Medulla oblongata (tissue), 1 donor: ENCODE measurements around the gene NIM1K.
"Not testable (repeated sequence)": the region's sequence is repeated elsewhere in the genome, so short reads cannot be mapped to it uniquely, and the experiment has no call there.

Source experiments
- DNase-seq: peaks from one replicate; pipeline ENCODE4 v3.0.0-alpha.2; 2015; ENCODE audit errors: extremely low spot score

The NIM1K gene

DNA sequence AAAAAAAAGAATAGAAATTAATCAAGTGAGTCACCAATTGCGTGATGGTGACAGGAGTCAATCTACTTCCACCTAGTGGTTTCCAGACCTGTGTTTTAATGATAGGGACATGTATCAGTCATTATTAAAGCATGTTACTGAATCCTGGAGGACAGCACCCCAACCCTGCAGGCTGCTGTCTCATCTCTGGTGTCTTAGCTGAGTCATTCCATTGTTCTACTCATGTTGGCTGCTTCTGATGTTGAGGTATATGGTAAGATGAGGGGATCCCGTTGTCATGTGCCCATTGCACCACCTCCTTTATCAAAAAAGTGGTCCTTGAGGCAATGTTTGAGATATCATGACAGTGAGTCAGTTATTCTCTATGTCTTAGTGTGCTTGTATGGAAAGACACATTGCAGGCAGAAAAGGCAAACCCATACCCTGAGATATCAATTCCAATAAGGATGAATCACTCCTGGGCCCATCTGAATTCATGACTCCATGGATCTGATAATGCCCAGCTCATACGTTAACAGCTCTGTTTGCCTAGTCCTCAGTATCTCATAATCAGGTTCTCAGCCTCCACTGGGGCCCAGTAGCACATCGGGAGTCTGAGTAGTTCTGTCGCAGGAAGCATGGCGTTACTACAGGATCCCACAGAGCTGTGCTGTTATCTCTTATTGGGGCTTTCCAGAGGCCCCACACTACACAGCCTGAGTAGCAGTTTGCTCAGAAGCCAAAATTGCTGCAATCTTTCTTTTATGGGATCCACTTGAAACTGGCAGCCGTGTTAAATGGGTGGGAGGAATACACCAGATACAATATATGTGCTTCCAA lies 90.0 kb downstream of the NIM1K start:
- no peak for DNase-seq

DNA sequence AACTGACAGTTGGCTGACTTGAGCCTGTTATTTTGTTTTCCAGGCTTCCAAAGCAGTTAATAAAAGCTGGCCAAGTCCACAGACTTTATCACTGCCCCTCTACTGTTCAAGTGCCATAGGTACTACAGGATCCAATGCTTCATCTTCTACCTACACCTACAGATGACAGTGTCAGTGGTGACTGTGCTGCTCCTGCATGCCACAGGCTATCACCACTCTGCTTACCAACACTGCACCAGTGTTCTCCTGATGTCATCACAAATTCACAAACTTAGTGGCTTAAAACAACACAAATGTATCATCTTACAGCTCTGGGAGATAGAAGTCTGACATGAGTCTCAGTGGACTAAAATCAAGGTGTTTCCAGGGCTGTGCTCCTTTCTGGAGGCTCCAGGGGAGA lies 94.6 kb downstream of the NIM1K start:
- no peak for DNase-seq

GRCh38 chr5:43287493-43287892 lies 95.5 kb downstream of the NIM1K start:
- no peak for DNase-seq

GRCh38 chr5:43288269-43288831 lies 96.3 kb downstream of the NIM1K start:
- DNase-seq, result no peak

DNA sequence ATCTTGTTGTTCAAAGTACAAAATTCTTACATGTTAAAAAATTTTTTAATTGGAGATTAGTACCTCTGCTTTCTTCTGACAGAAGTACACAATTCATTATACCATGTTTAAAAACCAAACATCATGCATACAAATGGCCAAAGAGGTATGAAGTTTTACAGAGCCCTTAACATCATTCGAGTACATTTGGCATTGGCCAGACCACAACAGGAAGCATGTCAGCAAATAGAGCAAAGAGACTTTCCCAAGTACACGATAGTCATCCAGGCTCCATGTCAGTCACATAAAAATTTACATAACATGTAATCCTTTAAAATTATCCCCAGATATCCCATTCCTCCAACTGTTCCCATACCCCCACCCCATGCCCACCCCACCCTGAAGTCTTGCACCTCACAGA lies 98.7 kb downstream of the NIM1K start:
- DNase-seq, result no peak

DNA sequence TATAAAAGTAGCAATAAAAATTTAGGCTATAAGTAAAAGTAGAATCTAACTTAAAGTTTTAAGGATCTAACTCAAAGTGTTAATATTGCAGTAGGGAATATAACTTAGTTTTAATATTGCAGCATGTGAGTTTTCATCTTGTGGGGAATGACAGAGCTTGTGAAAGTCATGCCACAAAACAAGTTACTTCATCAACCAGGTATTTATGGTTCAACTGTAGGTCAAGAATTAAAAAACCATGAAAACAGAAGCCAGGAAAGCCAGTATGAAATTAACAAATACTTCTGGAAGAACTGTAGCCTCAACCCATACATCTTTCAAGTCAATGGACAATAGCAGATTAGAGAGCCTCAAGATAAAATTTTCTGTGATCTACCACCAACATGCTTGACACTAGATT lies 102.2 kb downstream of the NIM1K start:
- no peak for DNase-seq

GRCh38 chr5:43295202-43295601 lies 103.2 kb downstream of the NIM1K start:
- no peak for DNase-seq

GRCh38 chr5:43296835-43297234 lies 104.8 kb downstream of the NIM1K start:
- no peak for DNase-seq

GRCh38 chr5:43298443-43298842 lies 106.4 kb downstream of the NIM1K start:
- no peak for DNase-seq

DNA sequence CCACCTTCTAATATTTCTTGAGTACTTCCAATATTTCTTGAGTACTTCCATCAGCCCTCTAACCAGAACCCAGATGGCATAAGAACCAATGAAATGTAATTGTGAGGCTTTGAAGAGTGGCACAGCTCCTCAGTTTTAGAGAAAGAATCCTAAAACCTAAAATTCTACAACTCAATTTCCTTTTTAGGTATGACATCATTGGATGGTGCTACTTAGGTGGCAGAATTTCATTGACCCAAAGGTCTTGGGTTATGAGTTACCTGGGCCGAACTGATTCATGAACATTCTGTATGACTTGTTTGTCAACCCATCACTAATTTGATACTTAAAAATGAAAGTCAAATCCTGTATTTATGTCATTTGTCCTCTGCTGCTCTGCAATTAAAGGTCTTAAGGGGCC lies 108.1 kb downstream of the NIM1K start:
- no peak for DNase-seq

GRCh38 chr5:43301653-43302091 lies 109.6 kb downstream of the NIM1K start:
- DNase-seq, result no peak

DNA sequence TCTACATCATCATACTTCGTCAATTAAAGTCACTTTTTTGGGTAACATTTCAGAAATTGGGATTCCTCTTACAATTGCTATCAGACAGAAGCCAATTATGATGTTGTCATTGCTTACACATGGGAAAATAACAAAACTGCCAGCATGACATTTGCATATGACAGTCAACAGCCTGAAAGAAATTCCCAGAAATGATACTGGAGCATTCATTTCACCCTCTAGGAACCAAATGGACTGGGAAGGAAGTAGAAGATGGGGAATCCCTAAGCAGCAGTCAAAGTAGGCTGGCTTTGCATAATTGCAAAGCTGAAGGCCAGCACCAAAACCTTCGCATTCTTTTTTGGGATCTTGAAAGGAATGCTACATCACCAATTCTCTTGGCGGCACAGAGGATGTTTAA lies 110.5 kb downstream of the NIM1K start:
- no peak for DNase-seq

GRCh38 chr5:43303242-43303641 lies 111.2 kb downstream of the NIM1K start:
- no peak for DNase-seq

- no peak for DNase-seq
These were observed 112.5 kb downstream of the NIM1K start for GRCh38 chr5:43304525-43304924.

GRCh38 chr5:43305948-43306565 lies 114.0 kb downstream of the NIM1K start:
- peak; percentile 85 for DNase-seq

GRCh38 chr5:43306954-43307353 lies 114.9 kb downstream of the NIM1K start:
- not testable (repeated sequence) for DNase-seq

GRCh38 chr5:43309122-43309521 lies 117.1 kb downstream of the NIM1K start:
- DNase-seq, result no peak

DNA sequence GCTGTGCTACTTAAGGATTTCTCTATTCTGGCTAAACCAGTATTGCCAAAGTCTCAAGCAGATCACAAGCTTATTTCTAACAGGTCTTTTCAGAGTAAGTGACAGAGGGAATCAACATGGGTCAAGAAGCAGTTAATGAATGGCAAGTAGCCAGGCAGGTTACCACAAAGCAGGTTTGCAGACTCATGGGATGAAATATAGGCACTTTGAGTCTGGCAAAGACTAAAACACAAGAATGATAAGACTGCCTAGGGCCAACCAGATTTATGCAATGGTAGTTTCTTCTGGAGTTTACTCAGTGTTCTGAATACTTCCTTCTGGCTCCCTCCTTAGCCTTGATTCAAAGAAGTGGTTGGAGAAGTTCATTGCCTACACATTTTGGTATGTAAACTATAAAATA lies 117.6 kb downstream of the NIM1K start:
- DNase-seq, result no peak

DNA sequence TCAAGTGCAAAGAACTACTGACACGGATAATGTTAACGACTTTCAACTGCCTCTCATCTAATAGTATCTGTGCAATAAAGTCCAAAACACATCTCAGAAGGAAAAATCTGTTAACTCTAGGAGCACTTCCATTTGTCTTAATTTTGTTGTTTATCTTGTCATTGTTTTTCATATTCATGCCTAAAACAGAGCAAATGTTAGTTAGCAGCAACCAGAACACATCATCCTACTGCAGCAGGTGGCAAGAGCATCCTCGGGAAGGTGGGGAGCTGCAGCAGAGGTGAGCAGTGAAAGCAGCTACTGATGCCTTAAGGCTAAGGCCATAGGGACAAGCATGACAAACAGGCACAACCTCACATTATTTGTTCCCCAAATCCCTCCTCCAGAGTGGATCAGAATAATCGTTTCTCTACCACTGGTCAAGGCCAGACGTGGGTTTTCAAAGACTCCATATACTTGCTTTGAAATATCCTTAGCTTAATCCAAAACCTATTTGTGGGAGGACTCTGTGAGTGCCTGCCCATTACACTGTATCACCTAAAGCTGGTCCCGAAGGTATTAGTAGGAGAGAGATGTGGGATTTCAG lies 120.1 kb downstream of the NIM1K start:
- DNase-seq, result no peak

DNA sequence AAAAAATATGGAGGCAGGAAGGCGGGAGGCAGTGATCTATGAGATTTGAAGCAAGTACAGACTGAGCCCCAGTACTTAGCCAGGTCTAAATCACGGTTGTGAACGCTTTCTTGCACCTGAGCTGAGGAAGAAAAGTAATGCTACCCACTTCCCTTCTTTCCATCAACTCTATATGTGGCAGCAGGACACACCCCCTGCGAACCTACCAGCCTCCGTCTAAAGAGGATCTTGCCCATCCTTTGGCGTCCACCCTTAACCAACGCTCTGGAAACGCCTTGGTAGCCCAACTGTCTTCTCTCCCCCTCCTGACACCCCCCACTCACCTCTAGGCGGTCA lies 120.6 kb downstream of the NIM1K start:
- no peak for DNase-seq

GRCh38 chr5:43313035-43313853 lies 121.2 kb downstream of the NIM1K start, which contains the start of gene HMGCS1:
HMGCS1 (minus strand) TSS chr5:43313412; CDS start chr5:43298965, 14,447 bp downstream.
- DNase-seq, result peak; percentile 100
